ENCODE results near the gene RCOR1. TPM values are rescaled to one million over a fixed set of nuclear protein-coding genes. Genes with fewer than 3 reads are reported as not detected.

Gene RCOR1
- total and polyA plus RNA-seq, 2 of the 4 experiments (the other 2 are of a cell fraction), result 9.0 to 11.2 TPM

- TF ChIP-seq RFX5 (IDR thresholded peaks at IDR 0.05; ENCODE audit: low read depth, low read length), result no peak
These were observed 2.2 kb downstream of the RCOR1 start (continued) for GRCh38 chr14:102594514-102595175.

DNA sequence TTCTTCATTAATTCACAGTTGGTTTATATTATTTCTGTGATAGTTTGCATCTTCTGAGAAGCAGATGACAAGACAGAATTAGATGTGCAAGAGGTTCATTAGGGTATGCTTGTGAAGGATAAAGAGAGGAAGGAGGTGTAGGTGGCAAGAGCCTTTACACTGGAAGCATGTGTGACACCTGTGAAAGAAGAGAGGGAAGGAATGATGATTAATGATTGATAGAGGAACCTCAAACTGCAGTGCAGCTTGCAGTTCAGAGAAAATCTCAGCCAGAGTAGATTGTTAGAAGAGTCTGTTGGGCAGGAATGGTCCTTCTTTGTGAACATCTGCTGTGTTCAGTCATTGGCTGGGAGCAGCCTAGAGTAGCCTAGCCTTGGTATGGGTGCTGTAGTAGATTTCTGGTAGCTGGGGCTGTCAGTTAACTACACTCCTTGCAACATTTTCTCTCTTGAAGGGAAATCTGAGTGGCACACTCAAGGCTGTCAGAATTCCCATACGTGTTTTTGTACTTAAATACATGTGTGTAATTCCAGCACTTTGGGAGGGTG, 9.0 kb downstream of the RCOR1 start:
- Histone ChIP-seq H3K4ac (ENCODE audit: low read depth, low read length) (no peak overlapping the region), H4K91ac (ENCODE audit: insufficient read depth, low read depth, low read length) (no peak overlapping the region), H3K4me1 (ENCODE audit: control insufficient read depth, insufficient read depth, low read length) (peaks cover 8% of the 10 kb centered on the region), H2AK9ac (replicated peaks; ENCODE audit: low read depth, low read length, poor library complexity) (no peak overlapping the region), H3K9me3 (ENCODE audit: control insufficient read depth, insufficient read depth, low read length) (no peaks in the 10 kb centered on the region), H3K27ac (ENCODE audit: insufficient read depth, low read length) (no peak overlapping the region), H3K4me2 (ENCODE audit: low read depth, low read length) (no peak overlapping the region), H3K79me1 (ENCODE audit: low read depth in 1 of 2, low read length in 2 of 2) (peaks cover 25 to 72% of the 10 kb centered on the region in 2 experiments), H4K20me1 (ENCODE audit: insufficient read depth, low read length) (peaks cover 59% of the 10 kb centered on the region), H3K18ac (ENCODE audit: low read depth, low read length) (no peak overlapping the region), H3K23ac (ENCODE audit: low read depth, low read length) (no peak overlapping the region), H4K5ac (ENCODE audit: low read depth, low read length) (no peak overlapping the region), H3K56ac (ENCODE audit: extremely low read depth, insufficient read depth, low read length) (no peak overlapping the region), H3K36me3 (ENCODE audit: control insufficient read depth, insufficient read depth, low read length) (peaks cover 5% of the 10 kb centered on the region; the same call in 1 of the 2 replicates), H4K8ac (ENCODE audit: low read depth in 2 of 2, low read length in 2 of 2) (no peak overlapping the region), H3K27me3 (ENCODE audit: control insufficient read depth, insufficient read depth, low read length) (no peaks in the 10 kb centered on the region), H2BK20ac (ENCODE audit: low read depth, low read length) (no peak overlapping the region), H2BK15ac (ENCODE audit: low read depth, low read length) (no peak overlapping the region), H3K4me3 (ENCODE audit: insufficient read depth, low read depth, low read length) (no peak overlapping the region), H2AFZ (replicated peaks; ENCODE audit: low read length, poor library complexity) (no peak overlapping the region), H2BK120ac (ENCODE audit: low read depth, low read length) (no peak overlapping the region), H3K9me1 (ENCODE audit: insufficient read depth, low read length) (peaks cover 10% of the 10 kb centered on the region), H3K14ac (replicated peaks; ENCODE audit: low read depth, low read length) (no peak overlapping the region), H2BK5ac (ENCODE audit: low read depth, low read length, poor library complexity, severe bottlenecking) (no peak overlapping the region), H3K9ac (ENCODE audit: low read depth, low read length) (no peak overlapping the region), H2AK5ac (ENCODE audit: low read depth, low read length) (no peak overlapping the region)
- TF ChIP-seq FOS (IDR thresholded peaks at IDR 0.05; ENCODE audit: low read depth, low read length) (no peak), BHLHE40 (IDR thresholded peaks at IDR 0.05; ENCODE audit: low read depth, low read length) (no peak), MAZ (IDR thresholded peaks at IDR 0.05; ENCODE audit: borderline replicate concordance, low read depth, low read length) (no peak), NFE2L2 (IDR thresholded peaks at IDR 0.05; ENCODE audit: low read depth, low read length) (no peak), RAD21 (IDR thresholded peaks at IDR 0.05; ENCODE audit: low read length) (no peak), RCOR1 (IDR thresholded peaks at IDR 0.05; ENCODE audit: insufficient replicate concordance, low read length) (no peak), RFX5 (IDR thresholded peaks at IDR 0.05; ENCODE audit: low read depth, low read length) (no peak), MAFK (IDR thresholded peaks at IDR 0.05; ENCODE audit: low read depth, low read length) (no peak), CHD1 (IDR thresholded peaks at IDR 0.05; ENCODE audit: low read depth, low read length) (no peak), SMC3 (IDR thresholded peaks at IDR 0.05; ENCODE audit: low read depth, low read length) (no peak), MXI1 (IDR thresholded peaks at IDR 0.05; ENCODE audit: borderline replicate concordance, low read depth, low read length) (no peak)
- TF ChIP-seq, protein P1, sequence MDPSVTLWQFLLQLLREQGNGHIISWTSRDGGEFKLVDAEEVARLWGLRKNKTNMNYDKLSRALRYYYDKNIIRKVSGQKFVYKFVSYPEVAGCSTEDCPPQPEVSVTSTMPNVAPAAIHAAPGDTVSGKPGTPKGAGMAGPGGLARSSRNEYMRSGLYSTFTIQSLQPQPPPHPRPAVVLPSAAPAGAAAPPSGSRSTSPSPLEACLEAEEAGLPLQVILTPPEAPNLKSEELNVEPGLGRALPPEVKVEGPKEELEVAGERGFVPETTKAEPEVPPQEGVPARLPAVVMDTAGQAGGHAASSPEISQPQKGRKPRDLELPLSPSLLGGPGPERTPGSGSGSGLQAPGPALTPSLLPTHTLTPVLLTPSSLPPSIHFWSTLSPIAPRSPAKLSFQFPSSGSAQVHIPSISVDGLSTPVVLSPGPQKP (IDR thresholded peaks at IDR 0.05; ENCODE audit: borderline replicate concordance, low read depth, low read length), result no peak
- TF ChIP-seq, protein P2, sequence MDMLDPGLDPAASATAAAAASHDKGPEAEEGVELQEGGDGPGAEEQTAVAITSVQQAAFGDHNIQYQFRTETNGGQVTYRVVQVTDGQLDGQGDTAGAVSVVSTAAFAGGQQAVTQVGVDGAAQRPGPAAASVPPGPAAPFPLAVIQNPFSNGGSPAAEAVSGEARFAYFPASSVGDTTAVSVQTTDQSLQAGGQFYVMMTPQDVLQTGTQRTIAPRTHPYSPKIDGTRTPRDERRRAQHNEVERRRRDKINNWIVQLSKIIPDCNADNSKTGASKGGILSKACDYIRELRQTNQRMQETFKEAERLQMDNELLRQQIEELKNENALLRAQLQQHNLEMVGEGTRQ (IDR thresholded peaks at IDR 0.05; ENCODE audit: low read depth, low read length), result no peak
- no TSS peak for BruUV-seq (replicated peaks)
- ChIA-PET CTCF (interaction anchor here (0.6 to 0.7 kb wide), 2 partner anchors 15 to 29 kb away, joined by 3 read pairs; no protein-coding TSS in a partner anchor), POLR2A (ENCODE audit: unreplicated experiment) (no interaction called here)
- WGBS, 2 experiments (ENCODE audit: extremely low coverage in 2 of 2, insufficient read length in 1 of 2), result no CpG with 5 or more reads among the region's 1 CpG
- in situ Hi-C loops (cut with MboI; ENCODE audit: low sequenced_read_pairs), result no loop called here
- dilution Hi-C loops (cut with HindIII; ENCODE audit: low sequenced_read_pairs, unreplicated experiment), result no loop called here
- ATAC-seq (ENCODE audit: low read depth), result no peak
- DNase-seq, result no peak
- intact Hi-C loops (cut with micrococcal nuclease), result no loop called here
